HepG2 (cell line): ENCODE data around the gene PLPP7. TPM values are rescaled to one million over a fixed set of nuclear protein-coding genes. Genes with fewer than 3 reads are reported as not detected.

Experiments used
- ATAC-seq: fragments of 200-7000 bp; cut with Tn5 transposase; 3 replicates; pipeline ENCODE4 v1.9.1; 2020; ENCODE audit warnings: mild to moderate bottlenecking, moderate library complexity
- BruUV-seq: library from RNA; stranded (reverse); fragments of 400-500 nt; replicated peaks from 2 replicates; lab custom pipeline; 2021; lab: Mats Ljungman, UMichigan
- CTCF ChIA-PET: fragments of 300-600 bp; formaldehyde crosslinking; extraction: SDS; loops from one replicate; lab custom pipeline; 2021; ENCODE audit warnings: low total read pairs, inconsistent platforms, low intra/inter-chr PET ratio; lab: Yijun Ruan, JAX
- POLR2A ChIA-PET: fragments of 350-600 bp; sonication (Branson Sonifier 250); formaldehyde crosslinking; loops from one replicate; lab custom pipeline; 2020; ENCODE audit warnings: antibody characterized with exemption, inconsistent platforms; lab: Yijun Ruan, JAX
- DNase-seq: peaks from one replicate; pipeline ENCODE4 v3.0.0-alpha.2; 2015; ENCODE audit warnings: low spot score
- FAIRE-seq: peaks from 3 replicates; lab custom pipeline; 2011; peaks lifted over from hg19 to GRCh38; lab: Jason Lieb, UNC
- H2AFZ ChIP-seq: one replicate; pipeline ENCODE4 v1.6.1; 2011; ENCODE audit warnings: low read length, inconsistent platforms
- H3K27ac ChIP-seq: fragments of 300-600 bp; 3 replicates; pipeline ENCODE4 v1.8.0; 2011; ENCODE audit warnings: mixed run types, mild to moderate bottlenecking, mixed read lengths, low read length, inconsistent platforms; ENCODE audit not compliant: insufficient read depth; ENCODE audit errors: extremely low read length
- H3K27me3 ChIP-seq, 2 experiments: fragments of 200-600 bp in 1 of 2; 2 replicates in 1 of 2; 3 replicates in 1 of 2; pipeline versions ENCODE4 v1.6.0 to v1.8.0; 2011; ENCODE audit warnings: low read length in 2 of 2, mild to moderate bottlenecking in 2 of 2, moderate library complexity in 2 of 2, inconsistent platforms in 1 of 2; ENCODE audit not compliant: insufficient read depth in 2 of 2, control insufficient read depth in 1 of 2
- H3K36me3 ChIP-seq, 2 experiments: fragments of 200-600 bp in 1 of 2; replicated peaks in 1 of 2; 2 replicates in 1 of 2; 3 replicates in 1 of 2; pipeline versions ENCODE4 v1.5.1 to v1.8.0; 2011; ENCODE audit warnings: low read length in 2 of 2, inconsistent platforms in 1 of 2; ENCODE audit not compliant: insufficient read depth in 2 of 2, control insufficient read depth in 1 of 2
- H3K4me1 ChIP-seq: 2 replicates; pipeline ENCODE4 v1.5.1; 2012; ENCODE audit warnings: low read length, inconsistent platforms; ENCODE audit not compliant: insufficient read depth
- H3K4me2 ChIP-seq: 2 replicates; pipeline ENCODE4 v1.6.0; 2011; ENCODE audit warnings: low read depth, low read length, inconsistent platforms
- H3K4me3 ChIP-seq, 3 experiments: fragments of 200-600 bp in 1 of 3; sonication (generic), shearing (Covaris generic) in 1 of 3; replicated peaks in 1 of 3; 2 replicates each; pipeline ENCODE4 v1.5.1; 2011 to 2016; ENCODE audit warnings: low read length in 3 of 3, inconsistent platforms in 2 of 3, low read depth in 2 of 3, mild to moderate bottlenecking in 2 of 3, control low read depth in 1 of 3, mixed read lengths in 1 of 3; ENCODE audit not compliant: insufficient read depth in 1 of 3
- H3K79me2 ChIP-seq: one replicate; pipeline ENCODE4 v1.6.1; 2011; ENCODE audit warnings: low read length, inconsistent platforms; ENCODE audit not compliant: insufficient read depth
- H3K9ac ChIP-seq: 2 replicates; pipeline ENCODE4 v1.6.0; 2011; ENCODE audit warnings: mild to moderate bottlenecking, low read depth, low read length, inconsistent platforms; ENCODE audit not compliant: insufficient read depth
- H3K9me3 ChIP-seq: 2 replicates; pipeline ENCODE4 v1.5.1; 2012; ENCODE audit warnings: mild to moderate bottlenecking, low read length
- H4K20me1 ChIP-seq: 2 replicates; pipeline ENCODE4 v1.6.0; 2011; ENCODE audit warnings: inconsistent platforms, mild to moderate bottlenecking, low read length, moderate library complexity; ENCODE audit not compliant: insufficient read depth
- ARNTL ChIP-seq: sonication (generic); formaldehyde crosslinking; IDR thresholded peaks from 2 replicates; pipeline ENCODE4 v1.4.0; 2020; ENCODE audit warnings: mild to moderate bottlenecking, missing genetic modification reagents
- BCL6 ChIP-seq: IDR thresholded peaks from 2 replicates; pipeline ENCODE4 v1.6.1; 2016; ENCODE audit warnings: missing genetic modification reagents, missing compliant biosample characterization
- BHLHE40 ChIP-seq: IDR thresholded peaks from 2 replicates; pipeline ENCODE4 v1.6.1; 2011; ENCODE audit warnings: low read length, improper control_type of control experiment
- CREB1 ChIP-seq, 2 experiments: fragments of 450-650 bp in 1 of 2; IDR thresholded peaks; 2 replicates each; pipeline ENCODE4 v1.6.1; 2016 to 2017; ENCODE audit warnings: control low read depth in 1 of 2, mild to moderate bottlenecking in 1 of 2, missing compliant biosample characterization in 1 of 2, missing genetic modification characterization in 1 of 2
- EED ChIP-seq: sonication (generic); formaldehyde crosslinking; IDR thresholded peaks from 2 replicates; pipeline ENCODE4 v1.5.0; 2020; ENCODE audit warnings: mild to moderate bottlenecking, missing genetic modification reagents
- HNRNPL ChIP-seq: fragments of 200-400 bp; formaldehyde crosslinking; IDR thresholded peaks from 2 replicates; pipeline ENCODE4 v1.6.1; 2017; ENCODE audit warnings: mild to moderate bottlenecking, low read depth, low read length
- MAFG ChIP-seq: sonication (generic); formaldehyde crosslinking; IDR thresholded peaks from 2 replicates; pipeline ENCODE4 v1.5.1; 2020; ENCODE audit warnings: mild to moderate bottlenecking, missing genetic modification reagents
- ZBTB7A ChIP-seq: sonication (generic); formaldehyde crosslinking; IDR thresholded peaks from 2 replicates; pipeline ENCODE4 v1.8.0; 2022; ENCODE audit warnings: mild to moderate bottlenecking, missing genetic modification reagents
- ZFP90 ChIP-seq: sonication (generic); formaldehyde crosslinking; IDR thresholded peaks from 2 replicates; pipeline ENCODE4 v1.8.0; 2022; ENCODE audit warnings: missing genetic modification reagents, mild to moderate bottlenecking, inconsistent platforms, borderline replicate concordance
- ZNF263 ChIP-seq: sonication (generic); formaldehyde crosslinking; IDR thresholded peaks from 2 replicates; pipeline ENCODE4 v1.4.0; 2020; ENCODE audit warnings: missing genetic modification reagents
- whole genome bisulfite sequencing: methylation state at CpG from one replicate; pipeline ENCODE4 v1.1.6; 2017; ENCODE audit warnings: low lambda C conversion rate; 5-methylcytosine and 5-hydroxymethylcytosine counted together
- in situ Hi-C: cut with HindIII; loops from 2 replicates; pipeline ENCODE4 v1.10.0; 2017; ENCODE audit warnings: low pct_unique_long_range_greater_than_20kb; ENCODE audit not compliant: extremely low pct_ligation_motif_present
- intact Hi-C: fragments of 100-400 bp; cut with micrococcal nuclease; formaldehyde crosslinking; loops from one replicate; pipeline ENCODE4 v1.10.0; 2022; ENCODE audit not compliant: unreplicated experiment
- polyA plus RNA-seq, 8 experiments: library from polyadenylated mRNA; depleted of rRNA in 3 of 8; stranded (reverse) in 7 of 8; unstranded in 1 of 8; fragments of >200 nt; fragmentation: Illumina TruSeq in 4 of 8; extraction: Trizol in 4 of 8; gene quantifications; 2 replicates each; pipeline versions ENCODE4 v1.2.1 to v1.2.3, GENCODE V29; 2011 to 2016; ENCODE audit warnings: low read depth in 4 of 8, missing spikeins in 1 of 8, mixed read lengths in 1 of 8; ENCODE audit not compliant: insufficient read depth in 1 of 8
- total RNA-seq, 5 experiments: library from RNA; depleted of rRNA; stranded (reverse); fragments of >200 nt; fragmentation: Illumina TruSeq; extraction: Trizol; gene quantifications; 2 replicates each; pipeline ENCODE4 v1.2.3, GENCODE V29; 2016; ENCODE audit warnings: low read depth in 1 of 5
- TF ChIP-seq, protein P1 (sequence below): sonication (generic); formaldehyde crosslinking; IDR thresholded peaks from 2 replicates; pipeline ENCODE4 v1.5.0; 2020; ENCODE audit warnings: mild to moderate bottlenecking, missing genetic modification reagents
- TF ChIP-seq, protein P2 (sequence below): sonication (generic); formaldehyde crosslinking; IDR thresholded peaks from 2 replicates; pipeline ENCODE4 v1.4.0; 2020; ENCODE audit warnings: missing genetic modification reagents

The PLPP7 gene
- total and polyA plus RNA-seq, 2 of the 13 experiments (the other 11 are each of a cell fraction or from before 2014, with no cell fraction given) = 0.33 to 1.2 TPM

DNA sequence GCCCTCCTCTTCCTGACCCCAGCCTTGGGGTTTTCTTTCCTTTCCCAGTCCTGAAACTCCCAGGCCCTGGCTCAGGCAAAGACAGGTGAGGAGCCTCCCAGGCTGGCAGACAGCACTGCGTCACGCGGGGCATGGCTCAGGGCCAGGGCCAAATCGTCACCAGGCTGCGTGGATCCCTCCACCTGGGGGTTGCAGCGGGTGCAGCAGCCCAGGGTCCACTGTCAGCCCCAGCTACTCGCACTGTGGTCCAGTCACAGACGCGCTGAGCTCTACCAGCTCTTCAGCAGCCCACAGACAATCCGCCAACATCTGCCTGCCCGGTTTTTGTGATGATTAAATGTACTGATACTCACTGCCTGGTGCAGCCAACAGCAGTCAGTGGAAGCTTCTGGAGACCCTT lies 25.3 kb upstream of the PLPP7 start:
- POLR2A ChIA-PET = no interaction called here

DNA sequence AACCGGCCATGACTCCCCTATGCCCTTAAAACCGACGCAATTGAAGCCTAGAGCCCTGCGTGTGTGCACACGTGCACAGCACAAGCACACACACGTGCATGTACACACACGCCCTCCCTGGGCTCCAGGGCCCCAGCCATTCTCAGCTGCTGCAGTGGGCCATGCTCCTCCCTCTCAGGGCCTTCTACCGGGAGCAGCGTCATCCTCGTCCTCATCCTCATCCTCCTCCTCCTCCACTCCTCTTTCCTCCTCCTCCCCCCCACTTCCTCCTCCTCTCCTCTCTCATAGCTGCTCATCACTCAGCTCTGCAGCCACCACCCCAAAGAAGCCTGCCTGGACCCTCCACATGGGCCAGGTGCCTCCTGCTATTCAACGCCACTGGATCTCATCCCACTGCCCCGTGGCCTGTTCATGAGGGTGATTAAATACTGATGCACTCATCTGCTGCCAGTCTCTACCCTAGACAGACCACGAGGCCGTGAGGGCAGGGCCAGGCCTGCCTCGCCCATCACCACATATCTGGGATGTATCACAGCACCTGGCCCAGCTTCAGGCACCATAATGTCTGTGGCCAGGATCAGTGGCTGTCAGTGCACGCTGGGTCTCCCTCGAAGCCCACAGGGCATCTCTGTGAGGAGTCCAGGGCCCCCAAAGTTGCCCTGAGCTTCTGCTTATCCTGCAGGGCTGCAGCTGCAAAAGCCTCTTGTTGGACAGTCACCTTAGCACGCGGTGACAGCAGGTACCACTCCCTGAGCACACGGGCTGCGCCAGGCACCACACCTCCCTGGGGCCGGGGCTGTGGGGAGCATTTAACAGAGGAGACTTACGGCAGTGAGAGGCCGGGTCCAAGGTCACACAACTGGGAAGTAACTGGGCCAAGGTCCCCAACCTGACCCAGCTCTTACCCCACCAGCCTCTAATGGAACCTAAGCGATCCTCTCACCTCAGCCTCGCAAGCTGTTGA lies 23.0 kb upstream of the PLPP7 start:
- no TSS peak for BruUV-seq
- H3K27me3 ChIP-seq = peaks cover 2 to 19% of the 10 kb centered on the region in 2 experiments; a peak in 3 of 5 replicates
- intact Hi-C loops (no loop called here), in situ Hi-C loops (no loop called here)
- H3K9me3 ChIP-seq = no peaks in the 10 kb centered on the region
- ChIA-PET POLR2A (no interaction called here), CTCF (no interaction called here)
- no peaks in the 10 kb centered on the region for H3K36me3 ChIP-seq
- WGBS = 29% methylated on average over 11 of the region's 26 CpGs
- peak overlapping the region in 1 of 3 experiments; percentile 2; a peak in 1 of 6 replicates for H3K4me3 ChIP-seq
- H3K27ac ChIP-seq = no peak overlapping the region
- no peaks in the 10 kb centered on the region for H3K79me2 ChIP-seq
- ATAC-seq (peak; percentile 52), DNase-seq (no peak), FAIRE-seq (no peak)
- peaks cover 59% of the 10 kb centered on the region for H3K4me1 ChIP-seq
- no peak overlapping the region for H2AFZ ChIP-seq
- H3K4me2 ChIP-seq = peak overlapping the region; percentile 43
- no peak overlapping the region for H3K9ac ChIP-seq
- no peaks in the 10 kb centered on the region for H4K20me1 ChIP-seq
- TF ChIP-seq ZBTB7A (CRISPR knock-in tag) (0 out of 2 replicates have a peak, but pooled peaks have one; percentile 1), ARNTL (CRISPR knock-in tag) (0 out of 2 replicates have a peak, but pooled peaks have one; percentile 4), ZFP90 (0 out of 2 replicates have a peak, but pooled peaks have one; percentile 37), HNRNPL (no peak), CREB1 (IDR thresholded peaks at IDR 0.05) (0 out of 2 replicates have a peak, but pooled peaks have one; percentile 6), CREB1 (CRISPR knock-in tag; IDR thresholded peaks at IDR 0.05) (no peak), ZNF263 (CRISPR knock-in tag) (peak; percentile 82), EED (CRISPR knock-in tag) (peak; percentile 69; the same call in 1 of the 2 replicates), BCL6 (CRISPR knock-in tag) (peak; percentile 7; the same call in 1 of the 2 replicates), BHLHE40 (peak; percentile 85)
- TF ChIP-seq, protein P1, sequence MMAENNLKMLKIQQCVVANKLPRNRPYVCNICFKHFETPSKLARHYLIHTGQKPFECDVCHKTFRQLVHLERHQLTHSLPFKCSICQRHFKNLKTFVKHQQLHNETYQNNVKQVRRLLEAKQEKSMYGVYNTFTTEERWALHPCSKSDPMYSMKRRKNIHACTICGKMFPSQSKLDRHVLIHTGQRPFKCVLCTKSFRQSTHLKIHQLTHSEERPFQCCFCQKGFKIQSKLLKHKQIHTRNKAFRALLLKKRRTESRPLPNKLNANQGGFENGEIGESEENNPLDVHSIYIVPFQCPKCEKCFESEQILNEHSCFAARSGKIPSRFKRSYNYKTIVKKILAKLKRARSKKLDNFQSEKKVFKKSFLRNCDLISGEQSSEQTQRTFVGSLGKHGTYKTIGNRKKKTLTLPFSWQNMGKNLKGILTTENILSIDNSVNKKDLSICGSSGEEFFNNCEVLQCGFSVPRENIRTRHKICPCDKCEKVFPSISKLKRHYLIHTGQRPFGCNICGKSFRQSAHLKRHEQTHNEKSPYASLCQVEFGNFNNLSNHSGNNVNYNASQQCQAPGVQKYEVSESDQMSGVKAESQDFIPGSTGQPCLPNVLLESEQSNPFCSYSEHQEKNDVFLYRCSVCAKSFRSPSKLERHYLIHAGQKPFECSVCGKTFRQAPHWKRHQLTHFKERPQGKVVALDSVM (CRISPR knock-in tag) = peak; percentile 76

More for the DNA sequence above, 25.3 kb upstream of the PLPP7 start:
- no peak for DNase-seq
- no peaks in the 10 kb centered on the region for H3K9me3 ChIP-seq
- 25% methylated on average over 2 of the region's 11 CpGs for WGBS
- BruUV-seq = no TSS peak
- CTCF ChIA-PET = no interaction called here
- H3K4me2 ChIP-seq = no peak overlapping the region
- no peak overlapping the region for H3K4me3 ChIP-seq
- H3K4me1 ChIP-seq = peaks cover 36% of the 10 kb centered on the region
- in situ Hi-C loops (no loop called here), intact Hi-C loops (no loop called here)
- H4K20me1 ChIP-seq = no peaks in the 10 kb centered on the region
- ATAC-seq = no peak
- H3K9ac ChIP-seq = no peak overlapping the region
- TF ChIP-seq MAFG = no peak
- TF ChIP-seq, protein P2, sequence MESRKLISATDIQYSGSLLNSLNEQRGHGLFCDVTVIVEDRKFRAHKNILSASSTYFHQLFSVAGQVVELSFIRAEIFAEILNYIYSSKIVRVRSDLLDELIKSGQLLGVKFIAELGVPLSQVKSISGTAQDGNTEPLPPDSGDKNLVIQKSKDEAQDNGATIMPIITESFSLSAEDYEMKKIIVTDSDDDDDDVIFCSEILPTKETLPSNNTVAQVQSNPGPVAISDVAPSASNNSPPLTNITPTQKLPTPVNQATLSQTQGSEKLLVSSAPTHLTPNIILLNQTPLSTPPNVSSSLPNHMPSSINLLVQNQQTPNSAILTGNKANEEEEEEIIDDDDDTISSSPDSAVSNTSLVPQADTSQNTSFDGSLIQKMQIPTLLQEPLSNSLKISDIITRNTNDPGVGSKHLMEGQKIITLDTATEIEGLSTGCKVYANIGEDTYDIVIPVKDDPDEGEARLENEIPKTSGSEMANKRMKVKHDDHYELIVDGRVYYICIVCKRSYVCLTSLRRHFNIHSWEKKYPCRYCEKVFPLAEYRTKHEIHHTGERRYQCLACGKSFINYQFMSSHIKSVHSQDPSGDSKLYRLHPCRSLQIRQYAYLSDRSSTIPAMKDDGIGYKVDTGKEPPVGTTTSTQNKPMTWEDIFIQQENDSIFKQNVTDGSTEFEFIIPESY (CRISPR knock-in tag) = peak; percentile 53; the same call in 1 of the 2 replicates
- H3K27me3 ChIP-seq = peaks cover 9 to 41% of the 10 kb centered on the region in 2 experiments; a peak in 4 of 5 replicates
- H3K79me2 ChIP-seq = no peaks in the 10 kb centered on the region
- no peak overlapping the region for H3K27ac ChIP-seq
- no peak for FAIRE-seq
- no peaks in the 10 kb centered on the region for H3K36me3 ChIP-seq
- H2AFZ ChIP-seq = no peak overlapping the region
